22Rv1 (cell line): ENCODE data around the gene SHCBP1L.

Source experiments
- CTCF ChIP-seq: fragments of 450-650 bp; IDR thresholded peaks from 2 replicates; pipeline ENCODE4 v1.5.1; 2017; ENCODE audit warnings: mild to moderate bottlenecking
- ZFX ChIP-seq: fragments of 450-650 bp; IDR thresholded peaks from 2 replicates; pipeline ENCODE4 v1.6.1; 2017; ENCODE audit warnings: antibody characterized with exemption, borderline replicate concordance

DNA sequence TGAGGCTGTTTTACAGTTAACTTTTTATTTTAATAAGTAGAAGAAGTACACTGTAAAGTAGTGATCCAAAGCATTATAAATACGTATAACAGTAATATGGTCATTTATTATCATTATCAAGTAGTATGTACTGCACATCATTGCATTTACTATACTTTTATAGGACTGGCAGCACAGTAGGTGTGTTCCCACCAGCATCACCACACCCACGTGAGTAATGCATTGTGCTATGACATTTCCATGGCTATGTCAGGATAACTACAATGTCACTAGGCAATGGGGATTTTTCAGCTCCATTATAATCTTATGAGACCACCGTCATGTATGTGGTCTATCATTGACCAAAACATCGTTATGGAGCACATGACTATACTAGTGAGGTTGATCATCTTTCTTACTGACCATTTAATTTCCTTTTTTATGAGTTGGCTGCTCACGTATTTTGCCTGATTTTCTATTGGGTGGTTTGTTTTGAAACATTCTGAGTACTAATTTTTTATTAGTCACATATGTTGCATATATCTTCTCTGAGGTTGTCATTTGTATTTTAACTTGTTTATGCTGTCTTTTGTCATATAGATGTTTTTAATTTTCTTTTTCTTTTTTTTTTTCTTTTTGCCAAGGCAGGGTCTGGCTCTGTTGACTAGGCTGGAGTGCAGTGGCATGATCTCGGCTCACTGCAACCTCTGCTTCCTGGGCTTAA is 25.3 kb upstream of the SHCBP1L start:
- TF ChIP-seq CTCF (no peak), ZFX (no peak)
